CD4-positive, alpha-beta T cell (primary cell): Measurements from ENCODE around the gene RBM20. TPM values are rescaled to one million over a fixed set of nuclear protein-coding genes. Genes with fewer than 3 reads are reported as not detected.
"Not testable (repeated sequence)": the region's sequence is repeated elsewhere in the genome, so short reads cannot be mapped to it uniquely, and the experiment has no call there.

Experiments
- ATAC-seq: fragments of 200-7000 bp; cut with Tn5 transposase; one replicate; pipeline ENCODE4 v1.10.0; 2022; ENCODE audit warnings: mild to moderate bottlenecking; ENCODE audit not compliant: poor library complexity
- CTCF ChIA-PET: fragments of 350-600 bp; sonication (Branson Sonifier 250); formaldehyde crosslinking; loops from one replicate; lab custom pipeline; 2021; ENCODE audit warnings: antibody characterized with exemption, inconsistent platforms; lab: Charles Lee
- POLR2A ChIA-PET: fragments of 350-600 bp; sonication (Branson Sonifier 250); formaldehyde crosslinking; loops from one replicate; lab custom pipeline; 2021; ENCODE audit warnings: antibody characterized with exemption, inconsistent platforms; lab: Charles Lee
- DNase-seq, 14 experiments: peaks; one replicate each; pipeline ENCODE4 v3.0.0-alpha.2; 2013 to 2020; ENCODE audit warnings: mixed read lengths in 2 of 14
- H3K27ac ChIP-seq, 2 donors: one replicate each; pipeline versions ENCODE4 v1.5.1 to v1.7.0; 2013; ENCODE audit warnings: low read length in 2 of 2, low read depth in 1 of 2, mild to moderate bottlenecking in 1 of 2
- H3K27me3 ChIP-seq, 2 experiments: 1 replicate in 1 of 2; 2 replicates in 1 of 2; pipeline versions ENCODE4 v1.6.1 to v1.7.0; 2013; ENCODE audit warnings: low read length in 2 of 2, control low read depth in 1 of 2, mild to moderate bottlenecking in 1 of 2, moderate library complexity in 1 of 2; ENCODE audit not compliant: insufficient read depth in 2 of 2, control insufficient read depth in 1 of 2
- H3K36me3 ChIP-seq: one replicate; pipeline ENCODE4 v1.6.1; 2013; ENCODE audit warnings: low read length, control low read depth; ENCODE audit not compliant: insufficient read depth
- H3K4me1 ChIP-seq: one replicate; pipeline ENCODE4 v1.6.1; 2013; ENCODE audit warnings: low read length, control low read depth; ENCODE audit not compliant: insufficient read depth
- H3K4me3 ChIP-seq: one replicate; pipeline ENCODE4 v1.5.1; 2013; ENCODE audit warnings: mild to moderate bottlenecking, low read length, moderate library complexity
- H3K9me3 ChIP-seq, 2 experiments: 1 replicate in 1 of 2; 2 replicates in 1 of 2; pipeline versions ENCODE4 v1.6.1 to v1.7.0; 2013; ENCODE audit warnings: low read length in 2 of 2, mild to moderate bottlenecking in 2 of 2, control low read depth in 1 of 2, moderate library complexity in 1 of 2; ENCODE audit not compliant: control insufficient read depth in 1 of 2, insufficient read depth in 1 of 2
- H3K27ac Mint-ChIP-seq: one replicate; pipeline ENCODE4 v1.8.0; 2020; ENCODE audit warnings: mixed read lengths
- H3K27me3 Mint-ChIP-seq: one replicate; pipeline ENCODE4 v1.8.0; 2021; ENCODE audit warnings: mixed read lengths
- H3K36me3 Mint-ChIP-seq: one replicate; pipeline ENCODE4 v1.8.0; 2021; ENCODE audit warnings: low read depth, mixed read lengths
- H3K4me1 Mint-ChIP-seq: one replicate; pipeline ENCODE4 v1.8.0; 2021; ENCODE audit warnings: low read depth, mixed read lengths
- H3K4me3 Mint-ChIP-seq: one replicate; pipeline ENCODE4 v1.8.0; 2020; ENCODE audit warnings: mild to moderate bottlenecking, mixed read lengths
- H3K9me3 Mint-ChIP-seq: one replicate; pipeline ENCODE4 v1.8.0; 2020; ENCODE audit warnings: mixed read lengths
- intact Hi-C, 2 experiments: fragments of 100-400 bp; cut with DNase I in 1 of 2; cut with micrococcal nuclease in 1 of 2; formaldehyde crosslinking; loops; one replicate each; pipeline versions ENCODE4 v1.15.1 to v1.9.0; 2023 to 2025; cut with DNase I, micrococcal nuclease
- total RNA-seq, 174 experiments: library from RNA in 2 of 174; stranded (reverse) in 2 of 174; gene quantifications; one replicate each; pipeline ENCODE4 v1.2.3 and lab custom pipeline; 2021 to 2026
- TF ChIP-seq, protein P1 (sequence below): fragments of 200-600 bp; IDR thresholded peaks from one replicate; pipeline ENCODE4 v1.8.0; 2022; ENCODE audit warnings: antibody characterized with exemption, mild to moderate bottlenecking

RBM20 gene
- total RNA-seq, 2 experiments from 2014 or later: 0.91 to 1.1 TPM

DNA sequence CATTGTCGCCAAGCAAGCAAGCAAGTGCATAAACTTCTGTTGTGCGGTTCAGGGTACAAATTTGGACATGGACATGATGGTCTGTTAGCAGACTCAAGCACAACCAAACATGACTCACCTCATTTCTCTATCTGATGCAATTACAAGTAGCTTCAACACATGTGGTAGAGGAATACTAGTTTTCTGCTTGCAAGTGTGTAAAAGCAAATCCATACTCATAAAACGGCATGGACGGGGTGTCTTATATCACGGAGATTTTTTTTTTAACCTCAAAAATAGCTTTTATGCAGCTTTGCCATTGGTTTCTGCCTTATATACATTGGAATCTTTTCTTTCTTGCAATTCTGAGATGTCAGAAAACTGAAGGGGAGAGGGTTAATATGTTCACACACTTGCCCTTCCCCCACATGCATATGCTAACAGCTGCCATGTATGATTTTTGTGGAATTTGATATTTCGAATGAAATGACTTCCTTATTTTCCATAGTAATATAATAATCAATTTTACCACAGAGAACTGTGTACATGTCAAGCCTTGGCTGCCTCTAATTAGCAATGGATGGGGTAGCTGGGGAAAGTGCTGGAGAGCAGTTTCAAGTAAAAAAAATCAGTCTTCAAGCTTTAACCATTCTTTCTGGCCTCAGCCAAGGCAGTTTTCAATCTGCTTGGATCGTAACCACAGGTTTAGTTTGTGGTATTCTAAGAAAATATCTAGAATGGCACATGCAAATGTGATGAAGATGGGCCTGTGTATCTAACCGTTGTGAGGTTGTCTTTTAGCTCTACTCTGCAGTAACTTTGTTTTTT is 121.6 kb downstream of the RBM20 start:
- H3K4me1 ChIP-seq: no peaks in the 10 kb centered on the region
- no peak for DNase-seq
- Mint-ChIP-seq H3K27me3 (no peaks in the 10 kb centered on the region), H3K9me3 (no peaks in the 10 kb centered on the region), H3K4me1 (no peaks in the 10 kb centered on the region), H3K27ac (no peak overlapping the region), H3K4me3 (no peak overlapping the region), H3K36me3 (no peaks in the 10 kb centered on the region)
- ChIA-PET POLR2A (interaction anchor here (1.1 kb wide), 1 partner anchor 18 kb away, joined by 3 read pairs; no protein-coding TSS in a partner anchor), CTCF (no interaction called here)
- no peak overlapping the region for H3K27ac ChIP-seq
- no peaks in the 10 kb centered on the region for H3K27me3 ChIP-seq
- H3K9me3 ChIP-seq: no peaks in the 10 kb centered on the region
- no peaks in the 10 kb centered on the region for H3K36me3 ChIP-seq
- no peak for ATAC-seq
- intact Hi-C loops: no loop called here
- TF ChIP-seq, protein P1, sequence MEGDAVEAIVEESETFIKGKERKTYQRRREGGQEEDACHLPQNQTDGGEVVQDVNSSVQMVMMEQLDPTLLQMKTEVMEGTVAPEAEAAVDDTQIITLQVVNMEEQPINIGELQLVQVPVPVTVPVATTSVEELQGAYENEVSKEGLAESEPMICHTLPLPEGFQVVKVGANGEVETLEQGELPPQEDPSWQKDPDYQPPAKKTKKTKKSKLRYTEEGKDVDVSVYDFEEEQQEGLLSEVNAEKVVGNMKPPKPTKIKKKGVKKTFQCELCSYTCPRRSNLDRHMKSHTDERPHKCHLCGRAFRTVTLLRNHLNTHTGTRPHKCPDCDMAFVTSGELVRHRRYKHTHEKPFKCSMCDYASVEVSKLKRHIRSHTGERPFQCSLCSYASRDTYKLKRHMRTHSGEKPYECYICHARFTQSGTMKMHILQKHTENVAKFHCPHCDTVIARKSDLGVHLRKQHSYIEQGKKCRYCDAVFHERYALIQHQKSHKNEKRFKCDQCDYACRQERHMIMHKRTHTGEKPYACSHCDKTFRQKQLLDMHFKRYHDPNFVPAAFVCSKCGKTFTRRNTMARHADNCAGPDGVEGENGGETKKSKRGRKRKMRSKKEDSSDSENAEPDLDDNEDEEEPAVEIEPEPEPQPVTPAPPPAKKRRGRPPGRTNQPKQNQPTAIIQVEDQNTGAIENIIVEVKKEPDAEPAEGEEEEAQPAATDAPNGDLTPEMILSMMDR: no peak
- no peak overlapping the region for H3K4me3 ChIP-seq

DNA sequence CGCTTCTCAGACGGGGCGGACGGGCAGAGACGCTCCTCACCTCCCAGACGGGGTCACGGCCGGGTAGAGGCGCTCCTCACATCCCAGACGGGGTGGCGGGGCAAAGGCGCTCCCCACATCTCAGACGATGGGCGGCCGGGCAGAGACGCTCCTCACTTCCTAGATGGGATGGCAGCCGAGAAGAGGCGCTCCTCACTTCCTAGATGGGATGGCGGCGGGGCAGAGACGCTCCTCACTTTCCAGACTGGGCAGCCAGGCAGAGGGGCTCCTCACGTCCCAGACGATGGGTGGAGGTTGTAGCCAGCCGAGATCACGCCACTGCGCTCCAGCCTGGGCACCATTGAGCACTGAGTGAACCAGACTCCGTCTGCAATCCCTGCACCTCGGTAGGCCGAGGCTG is 123.5 kb downstream of the RBM20 start:
- CTCF ChIA-PET: not testable (repeated sequence)

DNA sequence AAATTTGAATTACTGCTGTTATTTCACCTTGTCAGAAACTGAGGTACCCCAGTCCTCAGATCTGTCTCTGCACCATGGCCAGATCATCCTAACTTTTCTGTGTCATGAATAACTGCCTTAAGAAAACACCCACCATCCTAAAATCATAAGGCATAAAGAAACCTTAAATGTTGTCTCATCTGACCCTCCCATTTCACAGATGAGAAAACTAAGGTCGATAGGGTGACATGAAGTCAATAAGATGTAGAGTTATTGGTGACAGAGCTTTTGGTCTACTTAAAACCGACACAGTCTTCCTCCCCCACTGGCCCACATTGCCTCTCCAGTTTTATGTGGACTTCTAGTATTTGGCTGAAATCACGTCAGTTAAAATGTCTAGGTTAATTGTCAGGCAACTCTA is 126.1 kb downstream of the RBM20 start:
- Mint-ChIP-seq H3K4me3 (no peak overlapping the region), H3K27ac (no peak overlapping the region), H3K27me3 (no peaks in the 10 kb centered on the region), H3K4me1 (peaks cover 14% of the 10 kb centered on the region), H3K36me3 (no peaks in the 10 kb centered on the region), H3K9me3 (no peaks in the 10 kb centered on the region)
- no peak overlapping the region for H3K4me3 ChIP-seq
- no peaks in the 10 kb centered on the region for H3K27me3 ChIP-seq
- no peaks in the 10 kb centered on the region for H3K36me3 ChIP-seq
- H3K4me1 ChIP-seq: peaks cover 3% of the 10 kb centered on the region
- no peak for DNase-seq
- ChIA-PET CTCF (interaction anchor here (1.2 kb wide), 1 partner anchor 24 kb away, joined by 4 read pairs; no protein-coding TSS in a partner anchor), POLR2A (no interaction called here)
- TF ChIP-seq, protein P1: no peak
- intact Hi-C loops: no loop called here
- H3K27ac ChIP-seq: no peak overlapping the region
- no peak for ATAC-seq
- no peaks in the 10 kb centered on the region for H3K9me3 ChIP-seq

More for the DNA sequence above, 123.5 kb downstream of the RBM20 start:
- H3K36me3 Mint-ChIP-seq, DNase-seq, H3K27ac ChIP-seq, H3K4me1 Mint-ChIP-seq, H3K36me3 ChIP-seq, H3K4me3 Mint-ChIP-seq, intact Hi-C loops, ATAC-seq, H3K9me3 Mint-ChIP-seq, H3K27me3 Mint-ChIP-seq, H3K27me3 ChIP-seq, POLR2A ChIA-PET, H3K4me1 ChIP-seq, H3K27ac Mint-ChIP-seq, H3K9me3 ChIP-seq, H3K4me3 ChIP-seq: not testable (repeated sequence)
